HG03060 (cell line): ENCODE measurements around the gene DROSHA.

Source experiments
- ATAC-seq: cut with Tn5 transposase; IDR thresholded peaks from one replicate; pipeline ENCODE4 v1.9.1; 2021; ENCODE audit warnings: low read depth, moderate number of reproducible peaks; ENCODE audit not compliant: unreplicated experiment

DROSHA gene

GRCh38 chr5:31471916-31472315 lies 60.0 kb downstream of the DROSHA start:
- no peak for ATAC-seq

- no peak for ATAC-seq
Measured at GRCh38 chr5:31471040-31471439, 60.9 kb downstream of the DROSHA start.

- ATAC-seq = no peak
Measured at GRCh38 chr5:31470608-31471007, 61.3 kb downstream of the DROSHA start.

GRCh38 chr5:31469886-31470285 lies 62.0 kb downstream of the DROSHA start:
- no peak for ATAC-seq

GRCh38 chr5:31469466-31469865 lies 62.4 kb downstream of the DROSHA start:
- no peak for ATAC-seq

- no peak for ATAC-seq
Measured at GRCh38 chr5:31465291-31465690, 66.6 kb downstream of the DROSHA start.

GRCh38 chr5:31464081-31464480 lies 67.8 kb downstream of the DROSHA start:
- no peak for ATAC-seq

GRCh38 chr5:31463351-31463750 lies 68.5 kb downstream of the DROSHA start:
- ATAC-seq = no peak

- no peak for ATAC-seq
Measured at GRCh38 chr5:31459594-31459993, 72.3 kb downstream of the DROSHA start.

- no peak for ATAC-seq
Measured at GRCh38 chr5:31455172-31455571, 76.7 kb downstream of the DROSHA start.

- ATAC-seq = no peak
Measured at GRCh38 chr5:31453522-31453921, 78.4 kb downstream of the DROSHA start.

GRCh38 chr5:31452314-31452713 lies 79.6 kb downstream of the DROSHA start:
- no peak for ATAC-seq

- no peak for ATAC-seq
Measured at GRCh38 chr5:31449962-31450361, 81.9 kb downstream of the DROSHA start.

GRCh38 chr5:31449174-31449573 lies 82.7 kb downstream of the DROSHA start:
- ATAC-seq = no peak

- no peak for ATAC-seq
Measured at GRCh38 chr5:31445041-31445600, 86.8 kb downstream of the DROSHA start.

- ATAC-seq = no peak
Measured at GRCh38 chr5:31443572-31443971, 88.3 kb downstream of the DROSHA start.

- no peak for ATAC-seq
Measured at GRCh38 chr5:31442058-31442745, 89.7 kb downstream of the DROSHA start.

- ATAC-seq = no peak
Measured at GRCh38 chr5:31436851-31437250, 95.0 kb downstream of the DROSHA start.

- no peak for ATAC-seq
Measured at GRCh38 chr5:31435730-31436129, 96.2 kb downstream of the DROSHA start.

GRCh38 chr5:31434898-31435297 lies 97.0 kb downstream of the DROSHA start:
- no peak for ATAC-seq

- ATAC-seq = no peak
Measured at GRCh38 chr5:31433229-31433628, 98.7 kb downstream of the DROSHA start.

GRCh38 chr5:31427724-31428309 lies 104.1 kb downstream of the DROSHA start:
- ATAC-seq = no peak
